Subcutaneous adipose tissue (tissue), 4 donors: ENCODE results near the gene FBXO8. TPM values are rescaled to one million over a fixed set of nuclear protein-coding genes. Genes with fewer than 3 reads are reported as not detected.

ENCODE experiments used
- CTCF ChIP-seq: fragments of 450-650 bp; IDR thresholded peaks from one replicate; pipeline ENCODE4 v1.5.1; 2016; ENCODE audit warnings: low read depth, mild to moderate bottlenecking, control low read depth, antibody characterized with exemption, moderate library complexity
- total RNA-seq, 4 donors: library from RNA; depleted of rRNA; stranded (reverse); fragments of >200 nt; gene quantifications; one replicate each; pipeline ENCODE4 v1.1.0, GENCODE V29; 2016

The FBXO8 gene
- total RNA-seq, 4 donors from 2014 or later = 31.4 to 47.6 (median 40.1) TPM

DNA sequence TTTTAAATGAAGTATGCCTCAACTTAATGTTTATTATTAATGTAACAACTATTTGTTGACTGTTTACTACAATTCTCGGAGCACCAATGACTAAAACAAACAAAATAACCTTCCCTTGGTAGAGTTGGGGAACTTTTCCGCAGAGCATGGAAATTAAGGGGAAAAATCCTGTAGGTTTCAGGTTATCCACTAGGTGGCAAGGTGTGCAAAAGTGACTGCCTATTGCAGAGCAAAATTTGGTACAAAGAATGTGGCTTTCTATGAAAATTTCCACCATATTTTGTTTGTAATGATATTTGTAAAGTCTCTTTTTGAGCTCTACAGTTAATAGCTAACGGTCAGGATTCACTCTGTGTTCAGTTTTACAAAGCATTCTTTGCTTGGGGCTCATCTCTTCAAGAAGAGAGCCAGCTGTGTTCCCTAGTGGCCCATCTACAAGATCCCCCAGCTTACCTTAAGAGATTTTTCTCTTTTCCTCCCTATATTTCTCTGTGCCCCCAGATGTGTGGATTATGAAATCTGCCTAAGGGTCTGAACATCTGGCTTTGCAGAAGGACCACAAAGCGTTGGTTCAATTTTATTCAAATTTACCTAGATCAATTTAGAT is 61.1 kb downstream of the FBXO8 start:
- TF ChIP-seq CTCF = no peak

GRCh38 chr4:174218127-174218790 is 65.2 kb downstream of the FBXO8 start:
- no peak for TF ChIP-seq CTCF

GRCh38 chr4:174217273-174218126 is 66.0 kb downstream of the FBXO8 start:
- no peak for TF ChIP-seq CTCF

- no peak for TF ChIP-seq CTCF
Observed at GRCh38 chr4:174216799-174217272, 66.6 kb downstream of the FBXO8 start.

DNA sequence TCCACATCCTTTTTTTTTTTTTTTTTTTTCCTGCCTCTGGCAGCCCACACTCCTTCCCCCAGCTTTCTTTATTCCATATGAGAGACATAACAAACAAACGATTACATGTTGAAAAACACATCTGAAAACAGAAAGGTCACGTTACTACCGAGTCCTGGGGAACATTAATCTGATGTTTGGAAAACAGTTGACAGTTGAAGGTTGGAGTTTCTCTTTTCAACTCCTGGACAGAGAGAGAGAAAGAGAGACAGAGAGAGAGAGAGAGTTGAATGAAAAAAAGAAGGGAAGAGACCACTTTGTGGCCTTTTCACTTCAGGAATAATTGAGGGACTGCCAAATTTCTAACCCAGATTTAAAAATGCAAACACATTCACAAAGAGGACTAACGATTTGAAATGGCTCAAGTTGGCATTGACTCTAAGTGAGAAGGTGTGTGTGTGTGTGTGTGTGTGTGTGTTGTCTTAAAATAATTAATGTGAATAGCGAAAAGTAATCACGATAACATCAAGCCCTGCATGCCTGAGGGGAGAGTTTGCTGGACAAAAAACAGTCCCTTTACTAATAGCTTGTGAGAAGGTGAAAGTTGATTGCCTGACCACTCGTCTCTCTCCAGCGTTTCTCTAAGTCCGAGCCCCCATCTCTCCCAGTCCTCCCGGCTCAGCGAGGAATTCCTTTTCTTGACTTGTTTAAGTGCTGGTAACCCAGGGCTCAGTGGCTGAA is 67.3 kb downstream of the FBXO8 start:
- no peak for TF ChIP-seq CTCF

DNA sequence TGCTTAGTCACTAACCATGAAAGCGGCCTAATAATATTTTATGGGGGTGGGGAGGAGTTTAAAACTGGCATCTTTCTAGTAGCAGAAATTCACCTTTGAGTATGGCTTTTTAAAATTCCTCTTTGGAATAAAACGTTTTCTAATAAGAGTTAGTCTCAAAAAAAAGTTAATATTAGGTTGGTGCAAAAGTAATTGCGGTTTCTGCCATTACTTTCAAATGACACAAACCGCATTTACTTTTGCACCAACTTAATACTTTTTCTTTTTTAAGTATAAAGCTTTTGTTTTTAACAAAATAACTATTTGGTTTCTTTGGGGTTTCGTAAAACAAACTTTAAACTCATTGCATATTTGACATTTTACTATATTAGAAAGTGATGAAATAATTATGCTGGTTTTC is 68.4 kb downstream of the FBXO8 start:
- no peak for TF ChIP-seq CTCF
